ENCODE data around the gene PER2.
"Not testable (repeated sequence)": the region's sequence is repeated elsewhere in the genome, so short reads cannot be mapped to it uniquely, and the experiment has no call there.

PER2 gene

DNA sequence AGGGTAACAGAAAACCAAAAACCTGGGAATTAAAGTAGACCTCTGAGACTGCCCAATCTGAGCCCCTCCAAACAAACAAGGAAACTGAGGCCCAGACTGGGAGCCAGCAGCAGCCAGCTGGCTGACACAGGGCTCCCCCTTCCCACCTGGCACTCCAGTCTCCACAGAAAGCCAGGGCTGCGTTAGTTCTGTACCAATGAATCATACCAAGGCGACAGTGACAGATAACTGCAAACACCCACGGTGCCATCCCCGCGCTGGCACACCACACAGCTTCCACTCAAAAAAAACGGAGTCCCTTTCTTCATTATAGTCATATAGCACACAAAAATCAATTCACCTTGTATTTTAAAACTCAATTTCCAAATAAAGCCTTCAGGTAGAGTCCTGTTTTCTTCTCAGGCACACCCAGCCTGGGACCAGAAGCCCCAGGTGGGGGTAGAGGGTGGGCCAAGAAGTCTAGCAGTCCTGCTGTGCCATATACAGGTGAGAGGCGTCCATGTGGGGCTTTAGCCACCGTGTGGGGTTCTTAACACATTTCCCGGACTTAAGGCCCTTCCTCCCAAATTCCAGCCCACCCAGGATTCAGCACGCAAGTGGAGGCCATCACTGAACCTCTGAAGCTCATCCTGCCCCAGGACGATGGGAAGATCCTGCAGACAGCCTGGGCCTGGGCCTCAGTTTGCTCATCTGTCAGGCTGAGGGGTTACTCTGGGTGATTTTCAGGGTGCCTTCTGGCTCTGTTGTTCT, 1.2 kb downstream of the PER2 start:
- no peak for DNase-seq

DNA sequence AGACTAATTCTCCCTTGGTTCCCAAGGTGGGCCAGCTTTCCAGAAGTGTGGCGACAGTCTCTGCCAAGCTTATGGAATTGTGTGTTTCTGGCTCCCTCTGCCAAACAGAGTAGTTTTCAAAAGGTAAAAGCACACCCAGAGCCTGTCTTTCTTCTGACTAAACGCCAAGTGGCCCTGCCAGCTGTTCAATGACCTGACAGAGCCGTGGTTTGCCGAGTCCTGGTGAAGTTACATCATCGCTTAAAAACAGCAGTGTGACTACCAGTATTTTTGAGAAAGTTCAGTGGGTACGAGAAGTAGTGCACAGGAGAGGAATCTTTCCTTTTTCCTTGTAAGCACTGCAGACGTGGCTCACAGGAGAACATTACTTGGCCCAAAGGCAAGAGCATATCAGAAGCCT, 1.9 kb downstream of the PER2 start:
- DNase-seq, result no peak

DNA sequence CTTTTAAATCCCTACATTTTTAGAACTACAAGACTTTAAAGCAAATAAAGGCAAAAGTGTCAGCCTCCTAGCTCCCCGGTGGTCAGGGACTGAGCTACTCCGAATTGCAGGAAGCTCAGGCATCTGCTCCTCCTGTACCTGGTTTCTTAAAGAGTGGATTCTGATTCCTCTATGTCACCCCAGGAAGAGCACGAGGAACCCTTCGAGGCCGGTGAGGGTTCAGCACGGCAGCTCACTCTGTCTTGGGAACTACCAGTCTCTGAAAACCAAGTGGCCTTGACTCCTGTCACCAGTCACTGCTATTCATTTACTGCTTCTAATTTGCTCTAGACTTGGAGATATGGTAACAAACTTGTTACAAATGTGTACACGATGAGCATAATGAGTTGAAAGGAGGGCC, 2.3 kb downstream of the PER2 start:
- DNase-seq, result no peak

DNA sequence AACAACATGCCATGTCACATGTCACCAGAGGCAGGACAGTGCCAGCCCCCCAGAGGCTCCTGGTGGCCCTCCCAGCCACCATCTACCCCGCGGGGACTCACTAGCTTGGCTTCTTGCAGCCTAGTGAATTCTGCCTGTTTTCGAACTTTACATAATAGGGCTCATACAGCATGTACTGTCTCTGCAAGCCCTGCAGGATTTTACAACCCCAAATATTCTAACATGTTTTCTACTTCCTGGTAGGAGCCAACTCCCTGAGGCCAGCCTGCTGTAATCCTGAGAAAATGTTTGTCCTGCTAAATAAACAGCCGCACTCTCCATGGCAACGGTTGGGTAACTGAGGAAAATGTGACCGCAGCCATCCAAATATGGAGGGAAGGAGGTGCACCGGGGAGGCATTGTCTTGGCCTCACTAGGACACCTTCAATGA, 2.7 kb downstream of the PER2 start:
- DNase-seq, result no peak

DNA sequence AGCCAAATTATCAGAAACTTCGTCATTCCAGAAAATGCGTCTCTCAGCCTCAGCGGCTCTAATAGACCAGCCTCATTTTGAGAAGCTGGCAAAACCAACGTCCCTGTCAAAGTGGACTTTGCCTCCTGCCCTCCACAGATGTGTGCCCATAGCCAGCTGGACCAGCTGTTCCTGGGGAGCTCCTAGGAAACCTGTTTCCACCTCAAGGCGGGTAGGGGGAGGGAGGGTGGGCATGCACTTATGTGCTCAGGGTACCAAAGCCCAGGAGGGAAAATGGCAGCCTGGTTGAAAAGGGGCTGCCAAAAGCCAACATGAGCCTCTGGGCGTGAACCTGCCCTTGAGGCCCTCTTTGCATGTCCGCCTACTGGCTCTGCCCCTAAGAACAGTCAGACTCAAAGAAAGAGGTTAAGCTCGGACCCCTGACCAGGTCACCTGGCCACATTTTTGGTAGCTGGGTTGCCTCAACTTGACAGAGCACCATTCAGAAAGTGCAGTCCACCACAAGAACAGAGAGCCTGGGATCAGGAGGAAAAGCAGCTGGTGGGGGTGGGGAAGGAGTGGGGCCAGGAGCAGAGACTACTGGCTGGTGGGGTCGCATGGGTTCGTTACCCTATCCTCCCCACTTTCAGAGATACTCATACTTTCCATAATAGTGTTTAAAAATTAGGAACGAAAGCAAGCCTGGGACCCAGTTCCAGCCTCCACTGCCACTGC, 3.5 kb downstream of the PER2 start:
- no peak for DNase-seq

DNA sequence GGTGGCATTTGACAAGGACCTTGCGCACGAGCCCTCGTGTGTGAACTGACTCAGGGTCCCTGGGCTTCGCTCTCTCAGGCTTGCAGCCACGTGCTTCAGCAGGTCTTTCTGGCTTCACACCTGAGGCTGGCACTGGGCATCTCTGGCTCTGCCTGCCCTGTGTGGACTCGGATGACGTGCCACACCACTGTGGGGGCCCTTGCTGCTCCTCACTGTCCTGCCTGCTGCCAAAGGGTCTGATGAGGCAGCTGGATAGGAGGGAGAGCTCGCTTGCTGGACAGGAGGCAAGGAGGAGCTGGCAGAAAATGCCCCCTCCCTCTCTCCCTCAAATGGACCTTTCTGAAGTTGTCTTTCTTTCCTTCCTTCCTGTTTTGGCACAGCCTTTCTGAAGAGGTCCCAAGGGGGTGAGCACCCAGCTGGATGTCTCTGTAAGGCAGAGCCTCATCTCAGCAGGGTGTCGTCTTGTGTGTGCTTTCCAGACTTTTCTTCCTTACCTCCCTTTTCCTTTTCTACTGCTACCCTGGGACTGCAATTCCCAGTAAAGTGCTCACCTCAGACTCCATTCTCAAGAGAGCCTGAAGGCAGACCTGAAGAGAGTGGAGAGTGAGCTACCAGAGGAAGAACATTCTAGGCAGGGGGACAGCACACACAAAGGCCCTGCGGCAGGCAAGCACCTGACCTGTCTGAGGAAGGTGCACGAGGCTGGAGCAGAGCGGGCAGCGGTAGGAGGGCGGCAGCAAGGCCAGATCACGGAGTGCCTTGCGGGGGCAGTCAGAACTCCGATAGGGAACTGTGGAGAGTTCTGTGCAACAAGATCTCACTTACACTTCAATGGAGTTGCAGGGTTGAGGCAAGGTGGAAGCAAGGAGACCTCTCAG, 5.3 kb downstream of the PER2 start:
- DNase-seq, result no peak

DNA sequence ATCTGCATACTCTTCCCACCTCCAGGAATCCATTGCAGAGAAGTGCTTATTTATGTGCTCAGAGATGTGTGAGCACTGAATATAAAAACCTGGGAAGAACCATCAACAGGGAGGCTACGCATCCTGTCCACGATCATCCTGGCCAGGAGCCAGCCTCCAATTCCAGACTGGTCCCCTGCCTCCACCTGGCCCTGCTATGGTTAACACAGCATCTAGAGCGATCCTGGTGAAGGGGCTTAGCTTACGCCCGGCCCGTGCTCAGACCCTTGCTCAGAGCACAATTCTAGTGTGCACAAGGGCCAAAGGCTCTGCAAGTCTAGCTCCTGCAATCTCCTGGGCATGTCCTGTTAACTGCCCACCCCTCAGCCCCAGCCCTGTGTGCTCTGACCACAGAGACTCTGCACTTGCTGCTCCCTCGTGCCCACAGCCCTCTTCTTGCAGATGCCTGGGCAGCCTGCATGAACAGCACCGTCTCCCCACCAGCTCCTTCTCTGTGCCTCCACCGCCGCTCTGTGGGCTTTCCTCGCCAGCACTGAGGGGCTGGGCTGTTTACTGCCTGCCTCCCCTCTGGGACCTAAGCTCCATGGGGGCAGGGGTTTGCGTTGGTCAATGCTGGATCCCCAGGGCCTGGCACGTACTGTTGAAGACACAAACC, 6.5 kb downstream of the PER2 start:
- no peak for DNase-seq

DNA sequence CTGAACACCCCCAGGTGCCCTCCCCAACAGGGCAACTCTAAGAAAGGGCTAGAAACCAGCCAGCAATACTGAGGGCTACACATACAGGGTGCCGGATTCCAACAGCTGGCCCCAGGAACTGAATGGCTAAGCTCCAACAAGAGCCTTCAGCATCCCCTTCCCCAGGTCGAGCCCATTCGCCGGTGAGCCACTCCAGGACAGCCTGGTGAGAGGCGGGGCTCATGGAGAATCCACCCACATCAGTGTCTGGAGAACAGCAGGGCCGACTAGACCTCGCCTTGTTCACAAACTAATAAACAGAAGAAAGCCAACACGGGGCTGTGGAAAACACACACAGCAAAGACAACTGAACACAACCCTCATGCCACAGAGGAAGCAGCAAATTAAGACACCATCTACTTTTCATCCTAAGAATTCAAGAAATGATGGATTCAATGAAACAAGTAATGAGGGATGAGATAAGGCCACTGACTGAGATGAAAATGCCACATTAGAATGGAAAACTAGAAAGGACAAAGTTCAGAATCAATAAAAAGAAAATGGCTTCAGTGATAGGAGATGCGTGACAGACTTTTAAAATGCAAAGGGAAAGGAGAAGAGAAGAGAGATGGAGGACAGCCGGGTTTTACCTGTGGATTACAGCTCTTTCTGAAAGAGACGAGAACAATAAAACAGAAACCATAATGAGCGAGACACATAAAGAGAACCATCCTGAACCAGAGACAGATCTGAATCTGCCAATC, 8.2 kb downstream of the PER2 start:
- DNase-seq, result no peak

DNA sequence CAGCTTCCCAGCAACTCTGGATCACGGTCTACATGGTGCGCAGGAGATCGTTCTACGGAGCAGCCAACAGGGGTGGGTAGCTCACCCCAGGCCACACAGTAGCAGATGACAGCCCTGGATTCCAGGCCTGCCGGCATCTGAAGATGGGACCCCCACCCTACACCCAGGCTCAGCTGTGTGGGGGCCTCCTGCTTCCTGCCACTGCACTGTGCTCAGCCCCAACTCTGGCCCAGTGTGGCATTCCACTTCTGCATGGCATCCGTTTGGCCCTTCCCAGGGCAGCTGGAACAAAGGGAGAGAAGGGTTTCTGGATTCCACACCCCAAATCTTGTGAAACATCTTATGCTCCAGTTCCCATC, 9.1 kb downstream of the PER2 start:
- no peak for DNase-seq

DNA sequence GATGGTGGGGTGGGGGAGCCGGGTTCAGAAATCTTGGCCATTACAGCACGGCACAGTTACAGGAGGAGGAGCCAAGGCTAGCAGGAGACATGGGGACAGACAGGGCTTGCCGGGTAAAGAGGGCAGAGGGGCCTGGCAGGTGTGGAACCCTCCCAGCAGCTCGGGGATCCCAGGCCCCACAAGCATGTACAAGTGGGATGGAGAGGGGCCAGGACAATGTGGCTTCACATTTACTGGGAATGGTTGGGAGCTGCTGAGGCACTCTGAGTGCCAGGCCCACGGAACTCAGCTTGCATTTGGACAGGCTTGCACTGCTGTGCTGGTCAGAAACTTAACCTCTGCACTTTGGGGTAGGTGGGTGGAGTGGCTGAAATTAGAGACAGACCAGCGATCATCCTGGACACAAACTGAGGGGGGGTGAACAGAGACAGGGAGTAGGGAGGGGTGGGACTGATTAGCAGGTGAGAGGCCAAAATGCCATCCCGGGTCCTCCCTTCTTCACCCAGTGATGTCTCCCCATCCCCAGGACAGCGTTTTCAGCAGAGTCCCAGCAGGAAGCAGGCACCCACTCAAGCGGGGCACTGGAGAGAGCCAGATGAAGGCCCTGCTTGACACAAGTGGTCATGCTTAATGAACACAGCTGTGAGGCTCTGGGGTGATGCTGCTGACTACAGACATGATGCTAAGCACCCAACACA, 9.6 kb downstream of the PER2 start:
- no peak for DNase-seq

DNA sequence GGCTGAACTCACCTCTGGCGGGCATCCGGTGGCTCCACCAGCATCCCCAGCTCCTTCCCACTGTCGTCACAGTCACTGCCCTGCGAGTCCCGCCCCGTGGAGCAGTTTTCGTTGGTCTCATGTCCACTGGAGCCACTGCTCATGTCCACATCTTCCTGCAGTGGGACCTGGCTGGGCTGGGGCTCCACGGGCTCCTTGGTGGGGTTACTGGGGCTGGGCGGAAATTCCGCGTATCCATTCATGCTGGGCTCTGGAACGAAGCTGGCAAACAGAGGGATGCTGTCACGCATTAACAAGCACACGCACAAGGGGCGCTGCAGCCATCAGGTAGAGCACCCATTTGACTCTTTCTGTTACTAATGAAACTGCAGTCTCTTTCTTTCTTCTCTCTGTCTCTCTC, 10.7 kb downstream of the PER2 start:
- no peak for DNase-seq

DNA sequence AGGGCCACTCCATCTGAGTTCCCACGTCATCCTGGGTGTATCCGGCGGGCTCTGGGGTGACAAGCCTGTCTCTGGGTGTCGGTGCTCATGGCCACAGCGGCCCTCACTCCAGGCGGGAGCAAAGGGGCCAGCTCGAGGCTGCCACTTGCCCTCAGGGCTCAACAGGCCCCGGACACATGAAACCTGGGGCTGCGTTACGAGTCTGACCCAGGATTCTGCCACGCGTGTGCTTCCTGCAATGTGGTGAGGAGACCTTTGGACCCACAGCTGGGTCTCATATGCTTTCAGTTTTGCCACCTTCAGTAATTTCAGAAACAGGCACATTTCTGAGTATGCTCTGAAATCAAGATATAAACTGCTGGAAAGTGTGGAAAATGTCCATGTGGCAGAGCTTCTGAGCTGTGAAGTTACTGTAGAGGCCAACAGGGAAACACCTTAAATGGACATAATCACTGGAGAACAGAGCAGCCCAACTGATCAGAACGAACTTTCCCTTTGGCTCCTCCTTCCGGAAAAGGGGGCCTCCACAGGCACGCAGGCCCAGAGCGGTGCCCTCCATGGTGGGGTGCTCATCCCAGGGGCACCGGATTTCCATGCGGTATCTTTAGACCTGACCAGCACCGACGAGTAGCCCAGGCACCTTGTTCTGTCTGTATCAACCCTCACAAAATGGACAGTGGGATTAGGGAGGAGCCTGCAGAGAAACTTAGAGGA, 14.1 kb downstream of the PER2 start:
- no peak for DNase-seq

DNA sequence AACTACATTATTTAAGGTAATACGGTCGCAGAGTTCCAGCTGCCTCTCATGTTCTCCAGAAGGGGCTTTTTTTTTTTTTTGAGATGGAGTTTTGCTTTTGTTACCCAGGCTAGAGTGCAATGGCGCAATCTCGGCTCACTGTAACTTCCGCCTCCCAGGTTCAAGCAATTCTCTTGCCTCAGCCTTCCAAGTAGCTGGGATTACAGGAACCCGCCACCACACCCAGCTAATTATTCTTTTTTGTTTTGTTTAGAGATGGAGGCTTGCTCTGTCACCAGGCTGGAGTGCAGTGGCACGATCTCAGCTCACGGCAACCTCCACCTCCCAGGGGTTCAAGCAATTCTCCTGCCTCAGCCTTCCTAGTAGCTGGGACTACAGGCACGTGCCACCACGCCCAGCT, 15.0 kb downstream of the PER2 start:
- DNase-seq, result not testable (repeated sequence)

DNA sequence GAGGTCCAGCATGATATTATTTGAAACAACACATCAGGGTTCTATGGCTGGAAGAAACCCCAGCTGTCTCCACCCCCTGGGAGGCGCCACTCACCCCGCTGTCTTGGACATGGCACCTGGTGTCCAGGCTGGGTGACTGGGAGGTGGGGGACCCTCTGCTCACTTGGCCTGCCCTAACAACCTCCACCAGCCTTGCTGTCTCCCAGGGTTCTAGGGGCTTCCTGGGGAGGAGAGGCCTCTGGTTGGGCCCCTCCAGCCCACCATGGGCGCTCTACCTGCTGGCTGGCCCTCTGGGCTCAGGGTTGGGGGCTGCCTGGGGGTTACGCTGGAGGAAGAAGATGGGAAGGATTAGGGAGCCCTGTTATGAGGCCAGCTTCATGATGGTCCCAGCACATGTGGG, 16.3 kb downstream of the PER2 start:
- no peak for DNase-seq

DNA sequence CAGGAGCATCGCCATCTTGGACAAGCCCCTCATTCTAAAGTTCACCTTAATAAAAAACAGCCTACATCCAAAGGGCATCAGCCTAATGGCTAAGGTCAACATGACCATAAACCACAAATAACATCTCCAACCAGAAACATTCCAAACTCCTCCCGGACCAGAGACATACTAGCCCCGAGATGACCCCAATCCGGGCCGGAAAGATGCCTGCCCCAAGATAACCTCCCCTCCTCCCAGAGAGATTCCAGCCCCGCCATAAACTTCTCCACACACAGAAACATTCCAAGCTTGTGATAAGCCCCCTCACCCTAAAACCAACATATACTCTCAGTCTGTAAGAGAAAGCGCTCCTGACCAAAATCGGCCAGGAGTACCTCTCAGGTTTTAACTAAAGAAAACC, 16.7 kb downstream of the PER2 start:
- DNase-seq, result not testable (repeated sequence)

DNA sequence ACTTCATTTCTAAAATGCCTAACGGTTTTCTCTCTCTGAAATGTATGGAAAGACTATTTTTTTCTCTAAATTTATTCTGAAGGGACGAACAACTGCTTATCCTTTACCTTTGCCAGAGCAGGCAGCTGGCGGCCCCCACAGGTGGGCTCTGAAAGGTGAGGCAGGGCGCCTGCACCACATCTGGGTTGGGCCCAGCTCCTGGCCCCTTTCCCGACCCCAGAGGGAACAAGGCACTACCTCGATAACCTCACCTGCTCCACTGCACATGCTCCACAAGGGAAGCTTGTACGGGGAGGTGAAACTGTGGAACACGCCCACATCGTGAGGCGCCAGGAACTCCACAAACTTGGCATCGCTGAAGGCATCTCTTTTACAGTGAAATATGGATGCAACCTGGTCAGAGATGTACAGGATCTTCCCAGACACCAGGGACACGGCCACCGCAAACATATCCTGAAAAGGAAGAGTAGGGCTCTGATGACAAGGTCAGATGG, 17.3 kb downstream of the PER2 start:
- no peak for DNase-seq

DNA sequence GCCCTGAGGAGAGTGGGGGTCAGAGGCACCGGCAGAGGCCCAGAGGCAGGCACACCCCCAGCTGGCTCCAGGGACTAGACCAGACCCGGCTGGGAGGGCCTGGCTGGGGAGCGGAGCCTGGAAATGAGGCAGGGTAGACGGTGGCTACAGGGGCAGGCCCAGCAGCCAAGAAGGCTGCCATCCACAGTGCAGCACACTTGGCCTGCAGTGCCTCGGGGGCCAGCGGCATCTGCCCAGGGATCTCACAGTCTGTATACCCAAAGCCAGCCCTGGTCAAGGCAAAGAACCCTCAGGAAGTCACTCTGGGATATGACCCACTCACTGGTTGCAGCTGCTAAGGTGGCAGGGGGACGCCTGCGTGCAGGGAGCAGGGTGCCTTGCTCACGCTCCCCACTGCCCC, 17.8 kb downstream of the PER2 start:
- no peak for DNase-seq

DNA sequence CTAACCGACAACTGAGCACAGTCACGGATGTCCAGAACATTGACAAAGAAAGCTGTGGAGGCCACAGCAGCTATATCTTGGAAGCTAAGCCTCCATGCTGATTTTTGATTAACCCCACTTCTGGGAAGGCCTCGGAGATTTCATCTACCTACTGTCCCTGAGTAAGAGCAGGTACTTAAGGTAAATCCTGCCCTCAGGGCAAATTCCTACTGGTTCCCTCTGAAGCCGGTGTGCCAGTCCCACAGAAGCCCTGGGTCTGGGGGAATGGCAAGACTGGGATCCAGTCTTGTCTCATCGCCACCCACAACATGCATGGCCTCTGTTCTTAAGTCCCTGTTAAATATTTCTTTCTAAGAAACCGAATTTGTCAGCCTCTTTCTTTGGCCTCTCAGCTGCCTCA, 18.7 kb downstream of the PER2 start:
- no peak for DNase-seq

DNA sequence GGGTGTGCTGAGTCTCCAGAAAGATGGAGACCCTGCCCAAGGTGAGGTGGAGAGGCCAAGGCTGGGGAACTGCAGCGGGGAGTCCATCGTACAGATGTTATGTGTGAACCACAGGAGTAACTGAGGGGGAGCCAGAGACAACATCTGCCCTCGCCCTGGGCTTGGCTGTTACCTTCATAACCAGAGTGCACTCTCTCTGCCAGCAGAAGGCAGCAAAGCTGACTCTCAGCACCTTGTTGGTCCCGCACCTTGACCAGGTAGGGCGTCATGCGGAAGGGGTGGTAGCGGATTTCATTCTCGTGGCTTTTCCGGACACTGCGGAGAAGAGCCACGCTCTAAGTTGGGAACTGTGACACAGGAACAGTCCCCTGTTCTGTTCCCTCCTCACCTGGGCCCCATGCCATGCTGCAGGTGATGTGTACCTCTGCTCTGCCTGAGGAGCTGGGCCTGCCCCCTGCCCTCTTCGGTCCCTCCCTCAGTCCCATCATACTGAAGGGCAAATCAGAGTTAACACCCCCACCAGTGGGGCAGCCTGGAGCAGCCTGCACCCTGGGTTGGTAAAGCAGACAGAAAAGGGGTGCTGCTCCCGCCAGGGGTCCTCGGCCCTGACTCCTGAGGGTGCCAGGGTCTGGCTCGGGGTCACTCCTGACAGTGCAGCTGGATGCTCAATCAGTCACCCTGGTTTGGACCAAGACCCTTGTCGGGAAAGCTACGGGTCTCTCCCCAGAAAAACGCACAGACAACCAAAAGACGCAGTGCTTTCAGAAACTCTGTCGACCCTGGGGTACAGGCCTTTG, 20.3 kb downstream of the PER2 start:
- no peak for DNase-seq

DNA sequence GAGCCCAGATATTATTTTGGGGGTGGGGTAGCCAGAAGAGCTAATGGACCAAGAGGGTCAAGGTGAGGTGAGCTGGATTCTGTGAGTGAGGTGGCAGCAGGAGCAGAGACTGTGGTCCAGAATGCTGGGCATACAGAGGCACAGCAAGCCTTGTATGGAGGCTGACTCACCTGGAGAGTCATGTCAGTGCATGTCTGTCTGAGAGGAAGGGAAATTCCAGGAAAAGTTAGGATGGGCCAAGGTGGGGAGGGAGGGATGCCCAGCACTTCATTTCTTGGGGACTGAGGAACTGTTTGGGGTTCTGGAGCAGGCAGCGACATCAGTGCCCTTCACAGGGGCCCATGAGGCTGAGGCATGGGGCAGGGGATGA, 21.1 kb downstream of the PER2 start:
- no peak for DNase-seq
